C1 segment of cervical spinal cord (tissue), 14 donors: Measurements from ENCODE around the gene ZSWIM8.
"Not testable (repeated sequence)": the region's sequence is repeated elsewhere in the genome, so short reads cannot be mapped to it uniquely, and the experiment has no call there.

Experiments used
- DNase-seq, 14 donors: peaks; one replicate each; lab custom pipeline; 2025; lab: John Stamatoyannopoulos, UW

Gene ZSWIM8

DNA sequence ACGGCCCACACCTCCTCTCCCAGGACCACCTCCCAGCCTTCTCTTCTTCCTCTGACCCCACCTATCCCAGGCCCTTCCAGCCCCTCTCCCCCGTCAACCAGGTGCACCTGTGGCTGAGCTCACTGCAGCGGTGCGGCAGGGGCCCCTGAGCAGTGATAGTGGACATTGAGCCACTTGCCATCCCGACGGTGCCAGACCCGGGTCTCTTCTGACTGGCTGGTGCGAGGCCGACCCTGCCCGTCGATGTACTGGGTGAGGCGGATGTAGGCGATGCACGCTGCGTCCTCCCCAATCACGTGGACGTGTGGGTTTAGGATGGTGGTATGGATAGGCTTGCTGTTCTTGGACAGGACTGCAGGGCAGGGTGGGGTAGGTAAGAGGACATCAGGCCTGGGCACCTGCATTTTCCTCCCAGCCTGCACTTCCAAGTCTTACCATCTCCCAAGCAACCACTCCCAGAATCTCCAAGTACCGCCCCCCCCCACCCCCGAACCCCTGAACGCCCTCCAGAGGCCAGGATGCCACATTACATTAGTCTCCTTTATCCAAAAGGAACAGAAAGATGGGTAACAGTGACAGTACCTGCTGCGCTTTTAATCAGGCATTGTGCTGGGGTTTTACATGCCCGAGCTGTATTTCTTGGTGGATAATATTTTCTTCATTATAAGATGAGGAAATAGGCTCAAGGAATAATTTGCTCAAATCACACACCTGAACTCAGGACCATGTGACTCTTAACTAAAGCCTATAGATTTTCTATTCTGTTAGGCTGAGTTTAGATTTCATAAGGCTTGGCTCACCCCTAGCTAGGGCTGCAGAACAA is 29.7 kb downstream of the ZSWIM8 start:
- DNase-seq, result no peak

GRCh38 chr10:73815719-73816030 is 30.3 kb downstream of the ZSWIM8 start:
- no peak for DNase-seq

- no peak for DNase-seq
Observed at GRCh38 chr10:73816917-73817729, 31.7 kb downstream of the ZSWIM8 start.

GRCh38 chr10:73817826-73818225 is 32.4 kb downstream of the ZSWIM8 start:
- no peak for DNase-seq

DNA sequence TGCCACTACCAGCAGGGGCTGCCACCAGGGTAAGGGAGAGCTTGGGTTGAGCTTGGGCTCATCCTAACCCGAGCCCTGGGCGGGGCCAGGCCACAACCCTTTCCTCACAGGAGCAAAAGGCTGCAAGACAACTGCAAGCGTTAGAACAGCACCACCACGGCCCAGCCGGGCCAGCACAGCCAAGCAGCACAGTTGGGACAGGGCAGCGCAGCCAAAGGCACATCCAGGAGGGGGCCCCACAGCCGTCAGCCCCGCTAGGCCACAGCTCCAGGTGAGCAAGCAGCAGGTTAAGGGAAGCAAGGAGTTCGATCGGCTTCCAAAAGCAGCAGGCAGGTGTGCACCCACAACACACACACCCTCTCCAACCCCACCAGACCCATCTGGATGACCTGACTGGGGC is 33.0 kb downstream of the ZSWIM8 start:
- no peak for DNase-seq

DNA sequence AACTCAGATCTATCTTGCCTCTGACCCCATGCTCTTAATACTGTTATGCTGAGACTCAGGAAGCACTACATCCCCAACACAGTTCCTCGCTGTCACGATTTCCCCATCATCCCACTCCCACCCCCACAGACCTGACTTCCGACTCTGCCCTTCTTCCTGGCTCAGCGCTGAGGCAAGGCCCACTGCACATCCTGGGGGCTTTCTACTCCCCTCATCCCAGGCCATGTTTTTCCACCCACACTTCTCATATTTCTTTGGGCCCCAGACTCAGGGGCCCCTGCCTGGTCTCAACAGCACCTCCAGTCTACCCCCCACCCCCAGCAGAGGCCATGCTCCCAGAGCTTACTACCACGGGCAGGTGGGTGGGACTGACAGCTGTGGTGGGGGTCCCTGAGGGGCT is 33.7 kb downstream of the ZSWIM8 start:
- DNase-seq, result no peak

GRCh38 chr10:73819513-73820093 is 34.2 kb downstream of the ZSWIM8 start:
- DNase-seq, result no peak

- DNase-seq, result no peak
Observed at GRCh38 chr10:73823391-73823790, 38.0 kb downstream of the ZSWIM8 start.

GRCh38 chr10:73824146-73824725 is 38.8 kb downstream of the ZSWIM8 start:
- DNase-seq, result no peak

- DNase-seq, result no peak
Observed at GRCh38 chr10:73827346-73828089, 42.1 kb downstream of the ZSWIM8 start.

- no peak for DNase-seq
Observed at GRCh38 chr10:73828161-73828560, 42.8 kb downstream of the ZSWIM8 start.

DNA sequence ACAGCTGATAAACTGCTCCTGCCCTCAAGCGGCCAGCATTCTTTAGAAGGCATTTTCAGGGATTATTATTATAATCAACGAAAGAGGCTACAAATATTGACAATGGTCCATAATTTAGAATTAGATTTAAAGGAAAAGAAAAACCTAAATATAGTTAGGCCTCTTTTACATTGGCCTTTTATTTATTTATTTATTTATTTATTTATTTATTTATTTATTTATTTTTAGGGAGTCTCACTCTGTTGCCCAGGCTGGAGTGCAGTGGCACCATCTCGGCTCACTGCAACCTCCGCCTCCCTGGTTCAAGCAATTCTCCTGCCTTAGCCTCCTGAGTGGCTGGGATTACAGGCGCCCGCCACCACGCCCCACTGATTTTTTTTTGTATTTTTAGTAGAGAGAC is 43.7 kb downstream of the ZSWIM8 start:
- not testable (repeated sequence) for DNase-seq

DNA sequence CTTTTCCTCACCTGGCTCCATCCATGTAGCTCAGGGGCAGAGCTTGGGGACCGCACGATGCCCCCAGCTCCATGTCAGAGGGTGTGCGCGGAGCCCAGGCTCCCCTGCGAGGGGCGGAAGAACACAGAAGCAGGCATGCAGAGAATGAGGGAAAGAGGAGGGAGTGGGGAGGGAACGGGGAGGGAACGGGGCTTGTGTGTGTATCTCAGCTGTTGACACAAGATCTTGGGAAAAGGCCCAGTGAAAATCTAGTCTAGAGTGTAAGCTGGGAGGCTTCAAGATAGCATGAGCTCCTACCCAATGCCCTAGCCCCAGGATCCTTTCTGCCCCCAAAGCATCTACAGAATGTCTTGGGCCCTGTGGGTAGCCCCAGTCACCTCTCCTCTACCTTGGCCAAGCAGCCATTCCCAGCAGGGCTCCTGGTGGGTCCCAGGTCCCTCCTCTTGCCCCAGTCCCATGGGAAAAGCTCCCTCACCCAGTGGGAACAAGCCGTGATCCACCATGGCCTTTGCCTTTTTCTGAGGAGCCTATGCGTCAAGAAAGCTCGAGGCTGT is 51.1 kb downstream of the ZSWIM8 start:
- no peak for DNase-seq

GRCh38 chr10:73837072-73837471 is 51.7 kb downstream of the ZSWIM8 start:
- DNase-seq, result peak in 1 of 14 donors; percentile 75

DNA sequence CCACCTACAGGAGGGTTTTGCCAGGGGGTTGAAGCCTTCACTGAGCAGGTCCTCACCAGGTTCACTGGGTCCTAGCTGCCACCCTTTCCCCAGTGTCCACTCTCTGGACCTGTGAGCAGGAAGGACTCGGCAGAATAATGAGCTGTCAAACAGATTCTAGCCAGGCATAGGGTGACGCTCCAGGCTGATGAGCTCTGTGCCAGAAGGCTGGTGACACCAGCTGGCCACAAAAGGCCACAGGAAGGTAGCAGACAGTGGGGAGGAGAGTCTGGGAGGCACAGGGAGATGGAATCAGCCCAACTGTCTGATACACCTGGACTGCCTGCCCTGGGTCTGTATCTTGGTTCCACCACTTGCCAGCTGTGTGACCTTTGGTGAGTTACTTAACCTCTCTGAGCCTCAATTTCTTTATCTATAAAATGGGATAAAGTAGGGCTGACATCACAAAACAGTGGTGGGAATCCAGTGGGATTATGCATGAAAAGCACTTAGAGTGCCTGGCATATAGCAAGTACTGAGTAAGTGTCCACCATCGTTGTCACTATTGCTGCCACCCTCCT is 52.7 kb downstream of the ZSWIM8 start:
- peak in 1 of 14 donors; percentile 76 for DNase-seq

GRCh38 chr10:73838827-73839226 is 53.4 kb downstream of the ZSWIM8 start:
- DNase-seq, result no peak

- peak in 1 of 14 donors; percentile 56 for DNase-seq
Observed at GRCh38 chr10:73839276-73839966, 54.0 kb downstream of the ZSWIM8 start.

DNA sequence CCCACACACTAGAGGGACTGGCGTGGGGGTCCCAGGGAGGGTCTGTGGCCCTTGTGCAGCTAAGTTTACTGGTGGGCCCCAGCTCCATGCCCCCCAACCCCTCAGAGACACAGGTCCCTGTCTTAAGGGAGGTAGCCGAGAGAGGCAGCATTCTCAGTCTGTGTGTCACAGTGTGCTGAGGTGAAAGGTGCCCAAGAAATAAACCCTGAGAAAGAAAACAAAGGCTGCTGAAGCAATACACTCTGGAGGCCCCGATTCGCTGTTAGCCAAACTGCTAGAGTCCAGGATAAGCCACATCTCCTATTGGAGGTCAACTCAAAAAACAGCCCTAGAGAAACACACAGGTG is 54.6 kb downstream of the ZSWIM8 start:
- DNase-seq, result no peak

- DNase-seq, result no peak
Observed at GRCh38 chr10:73840403-73841060, 55.1 kb downstream of the ZSWIM8 start.

DNA sequence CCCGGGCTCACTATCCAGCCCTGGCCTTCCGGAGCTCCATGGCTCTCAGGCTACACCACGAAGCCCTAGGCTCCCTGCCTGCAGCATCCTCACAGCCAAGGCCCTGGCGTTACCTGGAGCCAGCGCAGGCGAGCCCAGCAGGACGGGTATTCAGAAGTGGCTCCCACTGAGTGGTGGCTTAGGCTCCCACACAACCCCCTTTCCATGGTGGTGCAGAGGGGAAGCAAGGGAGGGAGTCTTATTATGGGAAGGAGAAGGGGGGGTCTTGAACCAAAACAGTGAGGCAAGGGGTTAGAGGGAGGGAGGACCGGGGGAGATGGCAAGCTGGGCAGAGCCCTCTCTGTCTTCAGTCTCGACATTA is 55.6 kb downstream of the ZSWIM8 start:
- peak in 1 of 14 donors; percentile 18 for DNase-seq
